NCI-H2081 (cell line): Measurements from ENCODE around the gene PKD2.

ENCODE experiments used
- DNase-seq, 2 experiments: peaks; one replicate each; lab custom pipeline; 2025; lab: John Stamatoyannopoulos, UW

PKD2 gene

GRCh38 chr4:88007304-88008121 is at the start of gene PKD2:
PKD2 (plus strand) TSS chr4:88007635; CDS start chr4:88007734, 99 bp downstream.
- DNase-seq = peak; percentile 49 to 66

GRCh38 chr4:87961993-87962392 is 45.4 kb upstream of the PKD2 start:
- DNase-seq = no peak

- DNase-seq = no peak
Measured at GRCh38 chr4:87962398-87963146, 44.9 kb upstream of the PKD2 start.

- DNase-seq = no peak
Measured at GRCh38 chr4:87965501-87965975, 41.9 kb upstream of the PKD2 start.

- no peak for DNase-seq
Measured at GRCh38 chr4:87966095-87966496, 41.3 kb upstream of the PKD2 start.

GRCh38 chr4:87967193-87967592 is 40.2 kb upstream of the PKD2 start:
- no peak for DNase-seq

- DNase-seq = no peak
Measured at GRCh38 chr4:87970121-87970520, 37.3 kb upstream of the PKD2 start.

- DNase-seq = no peak
Measured at GRCh38 chr4:87971866-87972265, 35.6 kb upstream of the PKD2 start.

- peak; percentile 35 to 66 for DNase-seq
Measured at GRCh38 chr4:87973283-87974169, 33.9 kb upstream of the PKD2 start.

GRCh38 chr4:87974856-87975462 is 32.5 kb upstream of the PKD2 start:
- DNase-seq = peak in 1 of 2 experiments; percentile 2

GRCh38 chr4:87975466-87975865 is 32.0 kb upstream of the PKD2 start, which contains the start of gene SPP1:
SPP1 (plus strand) TSS chr4:87975714; CDS start chr4:87976896, 1,182 bp downstream.
- DNase-seq = peak in 1 of 2 experiments; percentile 2

- DNase-seq = peak in 1 of 2 experiments; percentile 3
Measured at GRCh38 chr4:87977521-87978278, 29.7 kb upstream of the PKD2 start.

- no peak for DNase-seq
Measured at GRCh38 chr4:87978681-87979080, 28.8 kb upstream of the PKD2 start.

- no peak for DNase-seq
Measured at GRCh38 chr4:87979810-87980209, 27.6 kb upstream of the PKD2 start.

- DNase-seq = peak in 1 of 2 experiments; percentile 3
Measured at GRCh38 chr4:87981486-87981885, 25.9 kb upstream of the PKD2 start.

- no peak for DNase-seq
Measured at GRCh38 chr4:87982036-87982435, 25.4 kb upstream of the PKD2 start.

GRCh38 chr4:87982446-87983010 is 24.9 kb upstream of the PKD2 start:
- peak in 1 of 2 experiments; percentile 3 for DNase-seq

GRCh38 chr4:87983996-87984395 is 23.4 kb upstream of the PKD2 start:
- no peak for DNase-seq

- peak; percentile 46 to 61 for DNase-seq
Measured at GRCh38 chr4:87985097-87985886, 22.1 kb upstream of the PKD2 start.

- DNase-seq = no peak
Measured at GRCh38 chr4:87985887-87986200, 21.6 kb upstream of the PKD2 start.
